ENCODE data around the gene SMARCD3.

Gene SMARCD3

GRCh38 chr7:151235091-151235787 is 13.3 kb downstream of the SMARCD3 start:
- no peak for DNase-seq

GRCh38 chr7:151233804-151234203 is 14.7 kb downstream of the SMARCD3 start:
- no peak for DNase-seq

GRCh38 chr7:151232917-151233701 is 15.4 kb downstream of the SMARCD3 start:
- DNase-seq: peak; percentile 75

GRCh38 chr7:151232091-151232916 is 16.2 kb downstream of the SMARCD3 start, which contains the start of gene CHPF2:
Gene CHPF2, plus strand, starts transcription at chr7:151232483. Its CDS starts 1,529 bp downstream, at chr7:151234012.
- peak; percentile 85 for DNase-seq

DNA sequence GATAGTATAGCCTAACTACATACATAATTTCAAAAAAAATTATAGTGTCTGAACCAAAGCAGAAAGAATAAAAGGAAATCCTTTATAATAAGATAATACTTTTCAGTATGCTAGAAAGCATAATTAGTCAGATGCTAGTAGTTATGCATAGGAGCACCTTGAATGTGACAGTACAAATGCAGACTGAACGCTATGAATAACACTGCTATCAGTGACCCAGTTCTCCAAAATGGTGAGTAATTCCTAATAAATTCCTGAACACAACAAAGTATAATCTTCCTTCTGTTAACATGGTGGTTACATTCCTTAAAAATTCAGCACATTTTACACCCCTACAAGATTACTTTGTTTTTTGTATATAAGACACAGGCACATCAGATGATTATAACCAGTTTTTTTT is 17.4 kb downstream of the SMARCD3 start:
- DNase-seq: no peak

DNA sequence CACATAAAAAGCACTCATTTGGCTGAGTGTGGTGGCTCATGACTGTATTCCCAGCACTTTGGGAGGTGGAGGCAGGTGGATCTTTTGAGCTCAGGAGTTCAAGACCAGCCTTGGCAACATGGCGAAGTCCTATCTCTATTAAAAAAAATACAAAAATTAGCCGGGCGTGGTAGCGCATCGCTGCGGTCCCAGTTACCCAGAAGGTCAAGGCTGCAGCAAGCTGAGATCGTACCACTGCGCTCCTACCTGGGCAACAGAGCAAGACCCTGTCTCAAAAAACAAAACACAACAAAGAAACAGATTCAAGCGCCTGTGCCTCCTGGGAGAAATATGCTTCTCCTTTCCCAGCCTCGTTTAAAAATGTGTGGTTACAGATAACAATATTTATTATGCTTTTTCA is 19.2 kb downstream of the SMARCD3 start:
- DNase-seq: no peak

GRCh38 chr7:151228024-151228866 is 20.2 kb downstream of the SMARCD3 start:
- no peak for DNase-seq

GRCh38 chr7:151226875-151227782 is 21.4 kb downstream of the SMARCD3 start, which contains the start of gene ABCF2:
Gene ABCF2, minus strand, starts transcription at chr7:151227205. Its CDS starts 747 bp downstream, at chr7:151226458.
- DNase-seq: peak; percentile 99

DNA sequence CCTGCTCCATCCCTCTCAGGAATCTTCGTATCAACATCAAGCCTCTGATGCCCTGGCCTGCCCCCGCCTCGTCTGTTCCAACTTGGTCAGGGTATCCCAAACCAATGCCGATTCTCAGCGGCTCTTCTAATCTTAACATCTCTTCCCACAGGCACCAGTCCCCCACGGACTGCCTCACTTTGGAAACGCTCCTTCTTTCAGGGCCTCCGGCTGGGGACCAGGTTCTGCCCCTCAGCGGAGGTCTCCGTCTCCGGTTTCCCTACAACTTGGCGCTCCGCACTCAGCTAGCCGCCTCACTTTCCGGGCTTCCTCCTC is 22.0 kb downstream of the SMARCD3 start:
- no peak for DNase-seq

- DNase-seq: no peak
Measured at GRCh38 chr7:151225948-151226510, 22.5 kb downstream of the SMARCD3 start.

DNA sequence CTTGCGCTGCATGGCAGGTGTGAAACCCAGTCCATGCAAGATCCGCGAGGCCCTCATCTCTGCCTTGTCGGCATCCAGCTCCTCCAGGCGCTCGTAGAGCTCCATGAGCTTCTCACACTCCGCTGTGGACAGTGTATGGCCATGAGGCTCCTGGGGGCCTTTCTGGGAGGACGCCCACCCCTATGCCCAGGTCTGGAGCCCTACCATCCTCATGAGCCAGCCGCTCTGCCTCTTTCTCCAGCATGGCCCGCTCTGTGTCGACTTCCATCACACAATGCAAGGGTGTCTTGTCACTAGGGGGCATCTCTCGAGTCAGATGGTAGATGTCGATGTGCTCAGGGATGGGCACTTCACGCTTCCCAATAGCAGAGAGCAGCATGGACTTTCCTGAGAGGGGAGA is 24.8 kb downstream of the SMARCD3 start:
- DNase-seq: no peak

- DNase-seq: no peak
Measured at GRCh38 chr7:151218170-151218569, 30.3 kb downstream of the SMARCD3 start.

- DNase-seq: no peak
Measured at GRCh38 chr7:151215396-151215795, 33.1 kb downstream of the SMARCD3 start.

DNA sequence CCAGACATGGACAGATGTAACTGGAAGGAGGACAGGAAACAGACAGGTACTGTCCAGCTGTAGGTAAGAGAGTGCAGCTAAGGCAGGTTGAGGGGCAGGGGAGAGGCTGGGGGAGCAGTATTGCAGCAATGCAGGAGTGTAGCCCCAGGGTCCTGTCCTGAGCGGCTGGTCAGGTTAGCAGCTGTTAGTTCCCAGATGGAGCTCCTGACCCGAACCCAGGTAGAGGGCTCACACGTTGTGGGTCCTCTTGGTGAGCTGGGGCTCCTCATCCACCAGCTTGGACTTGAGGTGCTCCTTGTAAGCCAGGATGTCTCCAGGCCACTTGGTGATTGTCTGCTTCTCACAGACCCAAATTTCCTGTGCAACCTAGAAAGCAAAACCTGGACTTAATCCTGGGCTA is 34.7 kb downstream of the SMARCD3 start:
- no peak for DNase-seq

GRCh38 chr7:151212626-151213025 is 35.9 kb downstream of the SMARCD3 start:
- DNase-seq: no peak

- DNase-seq: no peak
Measured at GRCh38 chr7:151211155-151211772, 37.2 kb downstream of the SMARCD3 start.

DNA sequence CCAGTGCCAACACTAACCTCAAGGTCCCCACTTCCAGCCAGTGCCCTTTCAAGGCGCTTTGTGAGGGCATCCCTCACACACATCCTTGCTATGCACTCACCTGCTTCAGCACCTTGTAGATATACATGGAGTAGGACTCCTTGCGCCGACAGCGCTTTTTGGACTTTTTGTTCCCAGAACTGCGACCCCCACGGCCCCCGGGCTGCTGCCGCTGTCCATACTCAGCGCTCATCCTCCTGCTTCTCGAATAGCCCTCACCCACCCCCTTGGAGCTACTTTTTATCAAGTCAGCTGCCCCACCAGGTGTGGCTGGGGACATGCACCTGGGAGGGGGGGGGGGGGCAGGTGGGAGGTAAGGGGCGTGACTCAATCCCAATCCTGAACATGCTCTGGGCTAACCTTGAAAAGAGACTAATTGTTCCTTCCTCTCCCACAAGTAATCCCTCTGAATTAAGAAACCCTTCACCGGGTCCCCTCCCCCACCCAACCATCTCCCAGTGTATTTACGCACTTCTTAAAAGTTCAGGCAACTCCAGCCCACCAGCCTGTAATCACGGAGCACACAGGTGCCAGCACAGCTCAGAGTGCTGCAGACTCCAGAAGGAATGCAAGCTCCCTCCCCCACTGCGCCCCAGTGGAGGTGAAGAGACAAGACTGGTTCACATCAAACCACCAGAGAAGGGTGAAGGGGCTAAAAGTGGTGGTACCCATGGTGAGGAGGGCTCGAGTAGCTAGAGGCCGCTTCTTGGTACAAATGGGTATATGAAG is 38.2 kb downstream of the SMARCD3 start, which contains the start of gene H2BK1:
Gene H2BK1, minus strand, starts transcription at position 402 of the 768 bp plus-strand sequence. Its CDS starts 170 bp downstream, at position 232.
- no peak for DNase-seq

- DNase-seq: no peak
Measured at GRCh38 chr7:151209588-151209987, 38.9 kb downstream of the SMARCD3 start.

- no peak for DNase-seq
Measured at GRCh38 chr7:151208253-151208862, 40.1 kb downstream of the SMARCD3 start.
